ENCODE data around the gene ZFP69B.

DNA sequence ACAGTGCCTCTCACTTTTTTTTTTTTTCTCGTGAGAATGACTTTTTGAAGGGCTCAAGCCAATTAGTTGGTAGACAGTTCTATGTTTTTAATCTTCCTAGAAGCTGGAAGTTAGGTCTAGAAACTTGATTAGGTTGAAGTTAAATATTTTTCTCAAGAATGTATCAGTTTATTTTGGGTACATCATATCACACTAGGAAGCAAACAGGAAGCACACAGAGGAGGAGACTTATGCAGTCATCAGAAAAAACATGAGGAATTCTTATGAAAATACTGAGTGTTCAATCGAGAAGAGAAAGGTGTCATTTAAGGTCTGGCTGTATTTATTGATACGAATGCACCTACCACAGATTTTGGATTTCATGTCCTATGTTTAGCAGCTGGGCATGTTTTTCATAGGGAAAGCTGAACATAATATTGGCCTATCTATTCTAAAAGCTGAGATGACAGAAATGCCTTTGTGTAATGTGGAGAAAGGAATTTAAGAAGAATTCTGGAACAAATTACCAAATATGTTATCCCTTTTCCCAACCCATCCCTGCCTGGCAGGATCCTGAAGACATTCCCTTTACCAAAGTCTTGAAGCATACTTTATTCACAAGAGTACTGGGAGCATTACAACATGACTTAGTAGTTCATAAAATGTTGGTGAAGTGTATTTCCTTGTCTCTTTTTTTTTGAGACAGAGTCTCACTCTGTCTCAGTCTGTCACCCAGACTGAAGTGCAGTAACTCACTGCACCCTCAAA, 17.5 kb upstream of the ZFP69B start:
- TF ChIP-seq, protein P1, sequence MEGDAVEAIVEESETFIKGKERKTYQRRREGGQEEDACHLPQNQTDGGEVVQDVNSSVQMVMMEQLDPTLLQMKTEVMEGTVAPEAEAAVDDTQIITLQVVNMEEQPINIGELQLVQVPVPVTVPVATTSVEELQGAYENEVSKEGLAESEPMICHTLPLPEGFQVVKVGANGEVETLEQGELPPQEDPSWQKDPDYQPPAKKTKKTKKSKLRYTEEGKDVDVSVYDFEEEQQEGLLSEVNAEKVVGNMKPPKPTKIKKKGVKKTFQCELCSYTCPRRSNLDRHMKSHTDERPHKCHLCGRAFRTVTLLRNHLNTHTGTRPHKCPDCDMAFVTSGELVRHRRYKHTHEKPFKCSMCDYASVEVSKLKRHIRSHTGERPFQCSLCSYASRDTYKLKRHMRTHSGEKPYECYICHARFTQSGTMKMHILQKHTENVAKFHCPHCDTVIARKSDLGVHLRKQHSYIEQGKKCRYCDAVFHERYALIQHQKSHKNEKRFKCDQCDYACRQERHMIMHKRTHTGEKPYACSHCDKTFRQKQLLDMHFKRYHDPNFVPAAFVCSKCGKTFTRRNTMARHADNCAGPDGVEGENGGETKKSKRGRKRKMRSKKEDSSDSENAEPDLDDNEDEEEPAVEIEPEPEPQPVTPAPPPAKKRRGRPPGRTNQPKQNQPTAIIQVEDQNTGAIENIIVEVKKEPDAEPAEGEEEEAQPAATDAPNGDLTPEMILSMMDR (IDR thresholded peaks at IDR 0.05), result no peak
- TF ChIP-seq EP300 (IDR thresholded peaks at IDR 0.05) (no peak), POLR2A (IDR thresholded peaks at IDR 0.05) (no peak)
